ENCODE measurements around the gene CSNK1A1.
"Not testable (repeated sequence)": the region's sequence is repeated elsewhere in the genome, so short reads cannot be mapped to it uniquely, and the experiment has no call there.

- TF ChIP-seq POLR2A, POLR2AphosphoS5 (IDR thresholded peaks at IDR 0.05): not testable (repeated sequence)
Observed at GRCh38 chr5:149564542-149565140, 13.4 kb upstream of the CSNK1A1 start.
